Karpas-422 (cell line): Measurements from ENCODE around the gene TMEM184A. TPM values are rescaled to one million over a fixed set of nuclear protein-coding genes. Genes with fewer than 3 reads are reported as not detected.

Experiments
- DNase-seq: peaks from one replicate; pipeline ENCODE4 v3.0.0-alpha.2; 2015
- H2AFZ ChIP-seq: fragments of 200-600 bp; sonication (generic); 2 replicates; pipeline ENCODE4 v1.6.1; 2014; ENCODE audit warnings: antibody characterized with exemption, low read length, mixed read lengths
- H3K27ac ChIP-seq: fragments of 200-600 bp; sonication (generic); 2 replicates; pipeline ENCODE4 v1.5.1; 2014; ENCODE audit warnings: mild to moderate bottlenecking, low read length, moderate library complexity
- H3K27me3 ChIP-seq: fragments of 200-600 bp; sonication (generic); 2 replicates; pipeline ENCODE4 v1.6.1; 2014; ENCODE audit warnings: low read length, mixed read lengths
- H3K36me3 ChIP-seq: fragments of 200-600 bp; sonication (generic); 2 replicates; pipeline ENCODE4 v1.6.1; 2014; ENCODE audit warnings: low read length, mixed read lengths; ENCODE audit not compliant: insufficient read depth
- H3K4me1 ChIP-seq: fragments of 200-600 bp; sonication (generic); 2 replicates; pipeline ENCODE4 v1.6.1; 2014; ENCODE audit warnings: mild to moderate bottlenecking, low read length, mixed read lengths
- H3K4me2 ChIP-seq: fragments of 200-600 bp; sonication (generic); 2 replicates; pipeline ENCODE4 v1.6.1; 2014; ENCODE audit warnings: low read length, low read depth, mild to moderate bottlenecking; ENCODE audit not compliant: poor library complexity, severe bottlenecking
- H3K4me3 ChIP-seq: fragments of 200-600 bp; sonication (generic); 2 replicates; pipeline ENCODE4 v1.5.1; 2014; ENCODE audit warnings: mild to moderate bottlenecking, antibody characterized with exemption, low read length, mixed read lengths
- H3K79me2 ChIP-seq: fragments of 200-600 bp; sonication (generic); 2 replicates; pipeline ENCODE4 v1.6.1; 2014; ENCODE audit warnings: mild to moderate bottlenecking, low read length, mixed read lengths
- H3K9ac ChIP-seq: fragments of 200-600 bp; sonication (generic); 2 replicates; pipeline ENCODE4 v1.6.0; 2014; ENCODE audit warnings: low read length
- H3K9me2 ChIP-seq: fragments of 200-600 bp; sonication (generic), shearing (Covaris generic); replicated peaks from 2 replicates; pipeline ENCODE4 v1.6.0; 2014; ENCODE audit warnings: mild to moderate bottlenecking, low read length, moderate library complexity; ENCODE audit not compliant: insufficient read depth
- H3K9me3 ChIP-seq: fragments of 300-700, 200-600 bp; sonication (generic); 2 replicates; pipeline ENCODE4 v1.6.1; 2014; ENCODE audit warnings: low read length, mixed read lengths
- H4K20me1 ChIP-seq: fragments of 200-600 bp; sonication (generic); 2 replicates; pipeline ENCODE4 v1.6.1; 2014; ENCODE audit warnings: mild to moderate bottlenecking, antibody characterized with exemption, low read length, low read depth; ENCODE audit not compliant: insufficient read depth
- total RNA-seq: library from RNA; depleted of rRNA; stranded (reverse); fragments of >200 nt; shearing (Covaris generic); gene quantifications from 2 replicates; pipeline ENCODE4 v1.2.3, GENCODE V29; 2014; ENCODE audit warnings: low replicate concordance

The TMEM184A gene
- total RNA-seq, 1 experiment from 2014 or later, result not detected

DNA sequence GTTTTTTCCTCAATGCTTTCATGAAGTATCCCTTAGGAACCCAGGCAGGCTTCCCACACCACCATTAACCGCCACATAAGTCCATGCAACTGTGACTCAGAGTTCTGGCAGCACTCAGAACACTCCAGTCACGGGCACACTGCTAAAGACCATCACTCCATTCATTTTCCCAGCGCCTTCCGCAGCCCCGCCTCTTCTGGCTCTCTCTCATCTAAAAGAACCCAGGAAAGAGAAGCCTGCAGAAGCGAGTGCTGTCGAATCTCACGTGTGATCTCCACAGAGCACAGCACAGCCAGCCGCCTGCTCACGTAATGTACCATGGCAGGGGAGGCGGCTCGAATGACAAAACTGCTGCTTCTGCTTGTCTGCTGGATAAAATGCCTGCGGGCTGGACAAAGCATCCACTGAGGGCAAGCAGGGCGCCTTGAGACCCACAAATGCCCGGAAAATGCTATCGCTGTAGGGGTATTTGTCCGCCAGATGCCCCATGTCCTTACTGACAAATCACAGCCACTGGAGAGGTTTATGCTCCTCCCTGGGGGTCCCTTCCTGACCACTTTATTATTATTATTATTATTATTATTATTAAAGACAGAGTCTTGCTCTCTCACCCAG lies 12.0 kb upstream of the TMEM184A start:
- Histone ChIP-seq H3K9ac (no peak overlapping the region), H3K79me2 (peaks cover 15% of the 10 kb centered on the region), H3K27me3 (no peaks in the 10 kb centered on the region), H3K4me3 (no peak overlapping the region), H3K27ac (no peak overlapping the region), H3K9me2 (no peaks in the 10 kb centered on the region), H3K9me3 (no peaks in the 10 kb centered on the region), H3K36me3 (no peaks in the 10 kb centered on the region), H2AFZ (no peak overlapping the region), H4K20me1 (no peaks in the 10 kb centered on the region), H3K4me2 (peak overlapping the region; percentile 29), H3K4me1 (peaks cover 18% of the 10 kb centered on the region)
- no peak for DNase-seq

DNA sequence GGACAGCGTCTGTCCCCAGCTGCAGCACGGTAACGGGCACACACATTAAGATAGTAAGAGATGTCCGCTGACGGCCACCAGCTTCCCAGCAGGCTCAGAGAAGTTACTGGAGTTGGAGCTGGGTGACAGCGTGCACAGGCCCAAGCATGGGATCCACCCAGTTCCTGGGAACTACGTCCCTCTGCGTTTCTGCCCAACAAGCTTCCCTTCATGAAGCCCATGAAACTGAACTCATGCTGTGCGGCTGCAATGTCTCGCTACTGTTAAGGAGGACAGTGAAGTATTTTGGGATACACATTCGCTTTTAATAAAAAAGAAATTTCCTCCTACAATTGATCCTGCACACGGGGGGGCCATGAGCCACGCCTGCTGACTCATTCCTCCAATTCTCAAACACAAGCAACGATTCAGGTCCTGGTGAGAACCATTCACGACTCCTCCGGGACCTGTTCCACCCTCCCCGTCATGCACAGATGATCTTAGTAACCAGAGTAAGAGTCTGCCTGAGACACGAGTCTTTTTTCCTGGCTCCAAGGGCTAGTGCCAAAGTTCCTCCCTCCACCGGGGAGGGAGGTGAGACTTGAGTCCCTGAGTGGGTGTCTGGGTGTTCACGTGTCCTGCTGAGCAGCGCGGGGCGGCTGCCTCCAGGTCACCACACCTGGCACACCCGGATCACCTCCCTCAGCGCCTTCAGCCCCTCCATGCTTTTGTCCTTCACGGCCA lies 11.2 kb upstream of the TMEM184A start:
- Histone ChIP-seq H3K9me3 (no peaks in the 10 kb centered on the region), H3K4me3 (no peak overlapping the region), H3K27ac (no peak overlapping the region), H3K4me2 (no peak overlapping the region), H3K9me2 (no peaks in the 10 kb centered on the region), H2AFZ (no peak overlapping the region), H3K9ac (no peak overlapping the region), H3K36me3 (no peaks in the 10 kb centered on the region), H3K27me3 (no peaks in the 10 kb centered on the region), H4K20me1 (no peaks in the 10 kb centered on the region), H3K4me1 (peaks cover 18% of the 10 kb centered on the region), H3K79me2 (peaks cover 15% of the 10 kb centered on the region)
- no peak for DNase-seq

DNA sequence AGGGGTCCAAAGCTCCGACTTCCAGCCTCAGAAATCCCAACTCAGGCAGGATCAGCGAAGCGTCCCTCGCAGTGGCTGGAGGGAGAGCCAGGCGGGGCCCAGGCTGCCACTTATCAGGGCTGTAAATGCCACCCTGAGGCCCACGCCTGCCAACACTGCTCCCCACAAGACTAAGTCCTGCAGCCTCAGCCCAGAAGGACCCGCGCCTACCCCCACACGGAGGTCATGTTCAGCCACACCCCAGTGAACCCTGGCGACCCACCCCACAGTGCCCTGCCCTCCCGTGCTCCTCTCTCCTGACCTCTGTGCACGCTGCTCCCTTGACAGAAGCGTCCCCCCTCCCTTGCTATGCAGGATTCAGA lies 10.7 kb upstream of the TMEM184A start:
- Histone ChIP-seq H3K4me3 (no peak overlapping the region), H4K20me1 (no peaks in the 10 kb centered on the region), H3K4me2 (no peak overlapping the region), H3K9me3 (no peaks in the 10 kb centered on the region), H3K27me3 (no peaks in the 10 kb centered on the region), H2AFZ (no peak overlapping the region), H3K9ac (no peak overlapping the region), H3K9me2 (no peaks in the 10 kb centered on the region), H3K79me2 (peaks cover 15% of the 10 kb centered on the region), H3K36me3 (no peaks in the 10 kb centered on the region), H3K27ac (no peak overlapping the region), H3K4me1 (peaks cover 17% of the 10 kb centered on the region)
- no peak for DNase-seq

DNA sequence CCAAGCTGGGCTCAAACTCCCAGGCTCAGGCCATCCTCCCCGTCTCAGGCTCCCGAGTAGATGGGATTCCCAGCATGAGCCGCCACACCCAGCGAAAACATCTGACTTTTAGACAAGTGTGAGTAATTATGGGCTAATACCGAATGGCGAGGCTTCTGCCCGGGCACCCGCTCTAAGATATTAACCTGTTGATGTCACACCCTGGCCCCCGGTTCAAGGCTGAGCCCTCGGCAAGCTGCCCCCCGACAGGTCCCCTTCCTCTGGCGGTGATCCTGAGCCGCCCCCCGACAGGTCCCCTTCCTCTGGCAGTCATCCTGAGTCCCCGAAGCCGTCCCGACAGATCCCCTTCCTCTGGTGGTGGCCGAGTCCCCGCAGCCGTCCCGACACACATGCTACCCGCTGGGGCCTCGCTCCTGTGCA lies 8.6 kb upstream of the TMEM184A start:
- H3K9ac ChIP-seq, result no peak overlapping the region

DNA sequence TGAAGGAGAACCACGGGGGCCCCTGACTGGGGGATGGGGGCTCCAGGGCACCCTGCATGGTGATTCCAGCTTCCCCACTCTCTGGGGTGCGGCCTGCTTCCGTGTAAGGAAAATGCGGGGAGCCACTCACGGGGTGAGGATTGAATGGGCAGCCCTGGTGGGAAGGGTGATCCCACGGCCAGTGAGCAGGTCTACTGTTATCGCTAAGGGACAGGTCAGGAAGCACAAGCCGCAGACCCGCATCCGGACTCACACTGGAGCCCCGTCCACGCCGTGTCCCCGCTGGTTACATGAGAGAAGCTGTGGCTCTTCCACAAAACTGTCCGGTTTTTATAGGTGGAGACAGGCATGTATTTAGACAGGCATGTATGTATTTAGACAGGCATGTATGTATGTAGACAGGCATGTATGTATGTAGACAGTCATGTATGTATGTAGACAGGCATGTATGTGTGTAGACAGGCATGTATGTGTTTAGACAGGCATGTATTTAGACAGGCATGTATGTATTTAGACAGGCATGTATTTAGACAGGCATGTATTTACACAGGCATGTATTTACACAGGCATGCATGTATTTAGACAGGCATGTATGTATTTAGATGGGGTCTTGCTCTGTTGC lies 8.1 kb upstream of the TMEM184A start:
- Histone ChIP-seq H3K27me3 (no peaks in the 10 kb centered on the region), H3K9me2 (no peaks in the 10 kb centered on the region), H3K27ac (no peak overlapping the region), H3K79me2 (peaks cover 9% of the 10 kb centered on the region), H3K9ac (no peak overlapping the region), H2AFZ (no peak overlapping the region), H4K20me1 (no peaks in the 10 kb centered on the region), H3K36me3 (no peaks in the 10 kb centered on the region), H3K4me3 (no peak overlapping the region), H3K4me1 (peaks cover 7% of the 10 kb centered on the region), H3K9me3 (no peaks in the 10 kb centered on the region), H3K4me2 (no peak overlapping the region)
- DNase-seq, result no peak

More for the DNA sequence above, 8.6 kb upstream of the TMEM184A start:
- H3K36me3 ChIP-seq, result no peaks in the 10 kb centered on the region
- no peak overlapping the region for H3K4me2 ChIP-seq
- peaks cover 15% of the 10 kb centered on the region for H3K79me2 ChIP-seq
- peaks cover 8% of the 10 kb centered on the region for H3K4me1 ChIP-seq
- H4K20me1 ChIP-seq, result no peaks in the 10 kb centered on the region
- no peak overlapping the region for H3K27ac ChIP-seq
- H3K27me3 ChIP-seq, result no peaks in the 10 kb centered on the region
- H3K9me2 ChIP-seq, result no peaks in the 10 kb centered on the region
- no peak overlapping the region for H3K4me3 ChIP-seq
- DNase-seq, result no peak
- no peaks in the 10 kb centered on the region for H3K9me3 ChIP-seq
- H2AFZ ChIP-seq, result no peak overlapping the region

DNA sequence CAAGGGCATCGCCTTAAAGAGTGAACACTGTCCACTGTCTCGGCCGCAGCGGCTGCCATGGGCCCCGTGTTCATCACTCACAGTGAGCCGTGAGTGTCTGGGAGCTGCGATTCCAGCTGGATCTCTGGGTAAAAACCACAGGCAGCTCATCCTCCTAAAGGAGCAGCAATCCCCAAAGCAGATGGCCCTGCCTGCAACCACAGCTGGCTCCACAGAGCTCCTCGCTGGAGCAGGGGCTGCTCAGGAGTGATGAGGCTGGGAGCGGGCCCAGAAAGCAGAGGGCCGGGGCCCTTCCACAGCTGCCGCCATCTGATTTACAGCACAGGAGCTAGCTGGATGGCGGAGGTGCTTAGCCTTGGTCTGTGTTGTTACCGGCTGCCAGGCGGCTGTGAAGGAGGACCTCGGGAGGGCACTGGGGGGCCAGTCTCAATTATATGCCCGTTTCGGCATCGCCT lies 6.6 kb upstream of the TMEM184A start:
- no peaks in the 10 kb centered on the region for H3K36me3 ChIP-seq
- no peak for DNase-seq
- H4K20me1 ChIP-seq, result no peaks in the 10 kb centered on the region
- H3K9ac ChIP-seq, result no peak overlapping the region
- H3K4me3 ChIP-seq, result no peak overlapping the region
- H3K4me2 ChIP-seq, result no peak overlapping the region
- H3K27me3 ChIP-seq, result no peaks in the 10 kb centered on the region
- H3K9me3 ChIP-seq, result no peaks in the 10 kb centered on the region
- no peak overlapping the region for H3K27ac ChIP-seq
- no peaks in the 10 kb centered on the region for H3K4me1 ChIP-seq
- H3K79me2 ChIP-seq, result no peaks in the 10 kb centered on the region; the same call in 1 of the 2 replicates
- no peak overlapping the region for H2AFZ ChIP-seq
- no peaks in the 10 kb centered on the region for H3K9me2 ChIP-seq

DNA sequence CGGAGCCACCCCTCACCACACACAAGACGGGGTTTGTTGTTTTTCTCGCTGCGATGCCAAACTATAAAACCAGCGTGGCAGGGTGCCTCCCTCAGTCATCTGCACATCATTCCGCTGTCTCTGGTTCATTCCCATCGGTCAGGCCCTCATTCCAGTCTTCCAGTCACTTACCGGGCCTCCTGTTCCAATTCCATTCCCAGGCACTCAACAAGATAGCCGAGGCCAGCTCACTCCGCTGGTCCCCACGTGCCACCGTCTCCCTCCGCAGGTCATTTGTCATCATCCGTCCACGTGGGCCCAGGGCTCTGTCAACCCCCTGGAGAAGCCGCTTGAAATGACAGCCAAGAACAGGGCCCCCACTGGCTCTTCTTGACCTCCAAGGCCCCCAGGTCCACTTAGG lies 6.1 kb upstream of the TMEM184A start:
- Histone ChIP-seq H3K36me3 (no peaks in the 10 kb centered on the region), H3K27ac (no peak overlapping the region), H3K79me2 (no peaks in the 10 kb centered on the region), H3K9ac (no peak overlapping the region), H3K4me1 (no peaks in the 10 kb centered on the region), H2AFZ (no peak overlapping the region), H3K4me2 (no peak overlapping the region), H3K4me3 (no peak overlapping the region), H3K9me2 (no peaks in the 10 kb centered on the region), H3K9me3 (no peaks in the 10 kb centered on the region), H3K27me3 (no peaks in the 10 kb centered on the region), H4K20me1 (no peaks in the 10 kb centered on the region)
- DNase-seq, result no peak

DNA sequence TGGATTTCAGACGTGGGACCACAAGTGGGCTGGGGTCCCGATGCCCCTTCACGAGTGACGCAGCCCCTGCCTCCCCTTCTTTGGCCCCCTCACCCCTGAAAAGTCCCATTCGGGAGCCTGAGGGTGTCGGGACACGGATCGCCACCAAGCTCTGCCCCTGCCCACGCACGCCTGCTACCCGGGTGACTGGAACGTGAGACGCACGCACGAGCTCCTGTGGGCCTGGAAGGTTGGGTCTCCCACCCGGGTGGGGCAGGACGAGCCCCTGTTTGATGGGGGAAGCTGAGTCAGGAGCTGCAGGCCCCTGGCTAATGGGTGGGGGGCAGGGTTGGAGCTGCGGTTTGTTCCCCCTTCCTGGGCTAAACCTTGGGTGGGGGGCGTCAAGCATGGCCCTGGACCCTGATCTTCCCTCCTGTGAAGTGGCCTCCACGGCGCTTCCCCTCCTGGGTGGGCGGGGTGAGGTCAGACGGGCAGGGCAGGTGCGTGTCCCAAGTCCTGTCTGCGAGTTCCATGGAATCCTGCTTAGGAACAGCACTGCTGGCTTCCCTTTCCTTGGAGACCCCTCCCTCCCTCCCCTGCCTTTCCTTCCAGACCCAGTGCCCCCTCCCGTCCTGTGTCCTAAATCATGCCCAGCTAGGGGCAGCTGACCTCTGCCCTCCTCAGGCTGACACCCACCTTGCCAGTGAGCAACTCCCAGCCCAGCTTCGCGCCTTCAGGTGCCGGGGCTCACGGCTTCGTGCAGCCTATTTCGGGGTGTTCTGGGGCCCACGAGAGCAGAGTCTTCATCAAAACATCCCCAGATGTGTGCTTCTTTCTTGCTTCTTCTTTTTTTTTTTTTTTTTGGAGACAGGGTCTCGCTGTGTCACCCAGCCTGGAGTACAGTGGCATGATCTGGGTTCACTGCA lies 5.3 kb upstream of the TMEM184A start:
- Histone ChIP-seq H3K4me1 (no peaks in the 10 kb centered on the region), H3K9ac (no peak overlapping the region)
- no peak for DNase-seq

More for the DNA sequence above, 5.3 kb upstream of the TMEM184A start:
- H3K27me3 ChIP-seq, result no peaks in the 10 kb centered on the region
- no peaks in the 10 kb centered on the region for H3K79me2 ChIP-seq
- no peaks in the 10 kb centered on the region for H3K9me3 ChIP-seq
- H3K9me2 ChIP-seq, result no peaks in the 10 kb centered on the region
- no peak overlapping the region for H2AFZ ChIP-seq
- H3K4me2 ChIP-seq, result no peak overlapping the region
- H3K27ac ChIP-seq, result no peak overlapping the region
- H4K20me1 ChIP-seq, result no peaks in the 10 kb centered on the region
- H3K4me3 ChIP-seq, result no peak overlapping the region
- no peaks in the 10 kb centered on the region for H3K36me3 ChIP-seq
